ENCODE results near the gene ST6GAL2.

DNA sequence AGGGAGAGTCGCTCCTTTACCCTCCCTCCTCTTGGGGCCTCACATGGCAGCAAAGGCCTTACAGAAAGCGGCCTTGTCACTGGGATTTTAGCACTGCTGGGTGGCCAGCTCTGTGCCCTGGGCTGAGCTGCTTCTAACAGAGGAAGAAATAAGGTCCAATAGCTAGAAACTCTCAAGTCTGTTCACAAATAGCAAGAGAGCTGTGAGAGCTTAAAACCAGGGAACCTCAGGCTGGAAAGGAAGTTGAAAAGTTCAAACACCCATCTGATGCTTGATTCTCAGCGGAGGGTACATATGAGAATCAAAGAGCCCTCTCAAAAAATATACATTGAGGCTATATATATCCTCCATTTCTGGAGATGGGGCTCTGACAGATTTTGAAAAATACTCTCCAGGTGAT is 54.7 kb downstream of the ST6GAL2 start:
- TF ChIP-seq, protein P1, sequence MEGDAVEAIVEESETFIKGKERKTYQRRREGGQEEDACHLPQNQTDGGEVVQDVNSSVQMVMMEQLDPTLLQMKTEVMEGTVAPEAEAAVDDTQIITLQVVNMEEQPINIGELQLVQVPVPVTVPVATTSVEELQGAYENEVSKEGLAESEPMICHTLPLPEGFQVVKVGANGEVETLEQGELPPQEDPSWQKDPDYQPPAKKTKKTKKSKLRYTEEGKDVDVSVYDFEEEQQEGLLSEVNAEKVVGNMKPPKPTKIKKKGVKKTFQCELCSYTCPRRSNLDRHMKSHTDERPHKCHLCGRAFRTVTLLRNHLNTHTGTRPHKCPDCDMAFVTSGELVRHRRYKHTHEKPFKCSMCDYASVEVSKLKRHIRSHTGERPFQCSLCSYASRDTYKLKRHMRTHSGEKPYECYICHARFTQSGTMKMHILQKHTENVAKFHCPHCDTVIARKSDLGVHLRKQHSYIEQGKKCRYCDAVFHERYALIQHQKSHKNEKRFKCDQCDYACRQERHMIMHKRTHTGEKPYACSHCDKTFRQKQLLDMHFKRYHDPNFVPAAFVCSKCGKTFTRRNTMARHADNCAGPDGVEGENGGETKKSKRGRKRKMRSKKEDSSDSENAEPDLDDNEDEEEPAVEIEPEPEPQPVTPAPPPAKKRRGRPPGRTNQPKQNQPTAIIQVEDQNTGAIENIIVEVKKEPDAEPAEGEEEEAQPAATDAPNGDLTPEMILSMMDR (conservative IDR thresholded peaks at IDR 0.05; ENCODE audit: low read depth in 2 of 2) = no peak
- TF ChIP-seq EZH2 (IDR thresholded peaks at IDR 0.05; ENCODE audit: low read depth, unreplicated experiment) (no peak), POLR2AphosphoS5 (IDR thresholded peaks at IDR 0.05; ENCODE audit: low read depth) (no peak), EZH2phosphoT487 (IDR thresholded peaks at IDR 0.05; ENCODE audit: unreplicated experiment) (no peak), ZNF331 (CRISPR knock-in tag; IDR thresholded peaks at IDR 0.05; ENCODE audit: low read depth) (no peak), CREB1 (CRISPR knock-in tag; IDR thresholded peaks at IDR 0.05; ENCODE audit: low read depth) (no peak), ZNF114 (CRISPR knock-in tag; IDR thresholded peaks at IDR 0.05) (no peak), JUNB (IDR thresholded peaks at IDR 0.05; ENCODE audit: unreplicated experiment) (no peak), NANOG (IDR thresholded peaks at IDR 0.05; ENCODE audit: borderline replicate concordance) (no peak)
- TF ChIP-seq, protein P2, sequence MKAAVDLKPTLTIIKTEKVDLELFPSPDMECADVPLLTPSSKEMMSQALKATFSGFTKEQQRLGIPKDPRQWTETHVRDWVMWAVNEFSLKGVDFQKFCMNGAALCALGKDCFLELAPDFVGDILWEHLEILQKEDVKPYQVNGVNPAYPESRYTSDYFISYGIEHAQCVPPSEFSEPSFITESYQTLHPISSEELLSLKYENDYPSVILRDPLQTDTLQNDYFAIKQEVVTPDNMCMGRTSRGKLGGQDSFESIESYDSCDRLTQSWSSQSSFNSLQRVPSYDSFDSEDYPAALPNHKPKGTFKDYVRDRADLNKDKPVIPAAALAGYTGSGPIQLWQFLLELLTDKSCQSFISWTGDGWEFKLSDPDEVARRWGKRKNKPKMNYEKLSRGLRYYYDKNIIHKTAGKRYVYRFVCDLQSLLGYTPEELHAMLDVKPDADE (IDR thresholded peaks at IDR 0.05) = no peak
- TF ChIP-seq, protein P3, sequence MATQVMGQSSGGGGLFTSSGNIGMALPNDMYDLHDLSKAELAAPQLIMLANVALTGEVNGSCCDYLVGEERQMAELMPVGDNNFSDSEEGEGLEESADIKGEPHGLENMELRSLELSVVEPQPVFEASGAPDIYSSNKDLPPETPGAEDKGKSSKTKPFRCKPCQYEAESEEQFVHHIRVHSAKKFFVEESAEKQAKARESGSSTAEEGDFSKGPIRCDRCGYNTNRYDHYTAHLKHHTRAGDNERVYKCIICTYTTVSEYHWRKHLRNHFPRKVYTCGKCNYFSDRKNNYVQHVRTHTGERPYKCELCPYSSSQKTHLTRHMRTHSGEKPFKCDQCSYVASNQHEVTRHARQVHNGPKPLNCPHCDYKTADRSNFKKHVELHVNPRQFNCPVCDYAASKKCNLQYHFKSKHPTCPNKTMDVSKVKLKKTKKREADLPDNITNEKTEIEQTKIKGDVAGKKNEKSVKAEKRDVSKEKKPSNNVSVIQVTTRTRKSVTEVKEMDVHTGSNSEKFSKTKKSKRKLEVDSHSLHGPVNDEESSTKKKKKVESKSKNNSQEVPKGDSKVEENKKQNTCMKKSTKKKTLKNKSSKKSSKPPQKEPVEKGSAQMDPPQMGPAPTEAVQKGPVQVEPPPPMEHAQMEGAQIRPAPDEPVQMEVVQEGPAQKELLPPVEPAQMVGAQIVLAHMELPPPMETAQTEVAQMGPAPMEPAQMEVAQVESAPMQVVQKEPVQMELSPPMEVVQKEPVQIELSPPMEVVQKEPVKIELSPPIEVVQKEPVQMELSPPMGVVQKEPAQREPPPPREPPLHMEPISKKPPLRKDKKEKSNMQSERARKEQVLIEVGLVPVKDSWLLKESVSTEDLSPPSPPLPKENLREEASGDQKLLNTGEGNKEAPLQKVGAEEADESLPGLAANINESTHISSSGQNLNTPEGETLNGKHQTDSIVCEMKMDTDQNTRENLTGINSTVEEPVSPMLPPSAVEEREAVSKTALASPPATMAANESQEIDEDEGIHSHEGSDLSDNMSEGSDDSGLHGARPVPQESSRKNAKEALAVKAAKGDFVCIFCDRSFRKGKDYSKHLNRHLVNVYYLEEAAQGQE (IDR thresholded peaks at IDR 0.05; ENCODE audit: unreplicated experiment) = no peak
- TF ChIP-seq, protein P4, sequence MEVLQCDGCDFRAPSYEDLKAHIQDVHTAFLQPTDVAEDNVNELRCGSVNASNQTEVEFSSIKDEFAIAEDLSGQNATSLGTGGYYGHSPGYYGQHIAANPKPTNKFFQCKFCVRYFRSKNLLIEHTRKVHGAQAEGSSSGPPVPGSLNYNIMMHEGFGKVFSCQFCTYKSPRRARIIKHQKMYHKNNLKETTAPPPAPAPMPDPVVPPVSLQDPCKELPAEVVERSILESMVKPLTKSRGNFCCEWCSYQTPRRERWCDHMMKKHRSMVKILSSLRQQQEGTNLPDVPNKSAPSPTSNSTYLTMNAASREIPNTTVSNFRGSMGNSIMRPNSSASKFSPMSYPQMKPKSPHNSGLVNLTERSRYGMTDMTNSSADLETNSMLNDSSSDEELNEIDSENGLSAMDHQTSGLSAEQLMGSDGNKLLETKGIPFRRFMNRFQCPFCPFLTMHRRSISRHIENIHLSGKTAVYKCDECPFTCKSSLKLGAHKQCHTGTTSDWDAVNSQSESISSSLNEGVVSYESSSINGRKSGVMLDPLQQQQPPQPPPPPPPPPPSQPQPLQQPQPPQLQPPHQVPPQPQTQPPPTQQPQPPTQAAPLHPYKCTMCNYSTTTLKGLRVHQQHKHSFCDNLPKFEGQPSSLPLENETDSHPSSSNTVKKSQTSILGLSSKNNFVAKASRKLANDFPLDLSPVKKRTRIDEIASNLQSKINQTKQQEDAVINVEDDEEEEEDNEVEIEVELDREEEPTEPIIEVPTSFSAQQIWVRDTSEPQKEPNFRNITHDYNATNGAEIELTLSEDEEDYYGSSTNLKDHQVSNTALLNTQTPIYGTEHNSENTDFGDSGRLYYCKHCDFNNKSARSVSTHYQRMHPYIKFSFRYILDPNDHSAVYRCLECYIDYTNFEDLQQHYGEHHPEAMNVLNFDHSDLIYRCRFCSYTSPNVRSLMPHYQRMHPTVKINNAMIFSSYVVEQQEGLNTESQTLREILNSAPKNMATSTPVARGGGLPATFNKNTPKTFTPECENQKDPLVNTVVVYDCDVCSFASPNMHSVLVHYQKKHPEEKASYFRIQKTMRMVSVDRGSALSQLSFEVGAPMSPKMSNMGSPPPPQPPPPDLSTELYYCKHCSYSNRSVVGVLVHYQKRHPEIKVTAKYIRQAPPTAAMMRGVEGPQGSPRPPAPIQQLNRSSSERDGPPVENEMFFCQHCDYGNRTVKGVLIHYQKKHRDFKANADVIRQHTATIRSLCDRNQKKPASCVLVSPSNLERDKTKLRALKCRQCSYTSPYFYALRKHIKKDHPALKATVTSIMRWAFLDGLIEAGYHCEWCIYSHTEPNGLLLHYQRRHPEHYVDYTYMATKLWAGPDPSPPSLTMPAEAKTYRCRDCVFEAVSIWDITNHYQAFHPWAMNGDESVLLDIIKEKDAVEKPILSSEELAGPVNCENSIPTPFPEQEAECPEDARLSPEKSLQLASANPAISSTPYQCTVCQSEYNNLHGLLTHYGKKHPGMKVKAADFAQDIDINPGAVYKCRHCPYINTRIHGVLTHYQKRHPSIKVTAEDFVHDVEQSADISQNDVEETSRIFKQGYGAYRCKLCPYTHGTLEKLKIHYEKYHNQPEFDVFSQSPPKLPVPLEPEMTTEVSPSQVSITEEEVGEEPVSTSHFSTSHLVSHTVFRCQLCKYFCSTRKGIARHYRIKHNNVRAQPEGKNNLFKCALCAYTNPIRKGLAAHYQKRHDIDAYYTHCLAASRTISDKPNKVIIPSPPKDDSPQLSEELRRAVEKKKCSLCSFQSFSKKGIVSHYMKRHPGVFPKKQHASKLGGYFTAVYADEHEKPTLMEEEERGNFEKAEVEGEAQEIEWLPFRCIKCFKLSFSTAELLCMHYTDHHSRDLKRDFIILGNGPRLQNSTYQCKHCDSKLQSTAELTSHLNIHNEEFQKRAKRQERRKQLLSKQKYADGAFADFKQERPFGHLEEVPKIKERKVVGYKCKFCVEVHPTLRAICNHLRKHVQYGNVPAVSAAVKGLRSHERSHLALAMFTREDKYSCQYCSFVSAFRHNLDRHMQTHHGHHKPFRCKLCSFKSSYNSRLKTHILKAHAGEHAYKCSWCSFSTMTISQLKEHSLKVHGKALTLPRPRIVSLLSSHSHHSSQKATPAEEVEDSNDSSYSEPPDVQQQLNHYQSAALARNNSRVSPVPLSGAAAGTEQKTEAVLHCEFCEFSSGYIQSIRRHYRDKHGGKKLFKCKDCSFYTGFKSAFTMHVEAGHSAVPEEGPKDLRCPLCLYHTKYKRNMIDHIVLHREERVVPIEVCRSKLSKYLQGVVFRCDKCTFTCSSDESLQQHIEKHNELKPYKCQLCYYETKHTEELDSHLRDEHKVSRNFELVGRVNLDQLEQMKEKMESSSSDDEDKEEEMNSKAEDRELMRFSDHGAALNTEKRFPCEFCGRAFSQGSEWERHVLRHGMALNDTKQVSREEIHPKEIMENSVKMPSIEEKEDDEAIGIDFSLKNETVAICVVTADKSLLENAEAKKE (CRISPR knock-in tag; IDR thresholded peaks at IDR 0.05) = no peak
